ENCODE measurements around the gene EFNA4. TPM values are rescaled to one million over a fixed set of nuclear protein-coding genes. Genes with fewer than 3 reads are reported as not detected.

EFNA4 gene
- total RNA-seq, 1 experiment from 2014 or later, result 9.8 TPM

DNA sequence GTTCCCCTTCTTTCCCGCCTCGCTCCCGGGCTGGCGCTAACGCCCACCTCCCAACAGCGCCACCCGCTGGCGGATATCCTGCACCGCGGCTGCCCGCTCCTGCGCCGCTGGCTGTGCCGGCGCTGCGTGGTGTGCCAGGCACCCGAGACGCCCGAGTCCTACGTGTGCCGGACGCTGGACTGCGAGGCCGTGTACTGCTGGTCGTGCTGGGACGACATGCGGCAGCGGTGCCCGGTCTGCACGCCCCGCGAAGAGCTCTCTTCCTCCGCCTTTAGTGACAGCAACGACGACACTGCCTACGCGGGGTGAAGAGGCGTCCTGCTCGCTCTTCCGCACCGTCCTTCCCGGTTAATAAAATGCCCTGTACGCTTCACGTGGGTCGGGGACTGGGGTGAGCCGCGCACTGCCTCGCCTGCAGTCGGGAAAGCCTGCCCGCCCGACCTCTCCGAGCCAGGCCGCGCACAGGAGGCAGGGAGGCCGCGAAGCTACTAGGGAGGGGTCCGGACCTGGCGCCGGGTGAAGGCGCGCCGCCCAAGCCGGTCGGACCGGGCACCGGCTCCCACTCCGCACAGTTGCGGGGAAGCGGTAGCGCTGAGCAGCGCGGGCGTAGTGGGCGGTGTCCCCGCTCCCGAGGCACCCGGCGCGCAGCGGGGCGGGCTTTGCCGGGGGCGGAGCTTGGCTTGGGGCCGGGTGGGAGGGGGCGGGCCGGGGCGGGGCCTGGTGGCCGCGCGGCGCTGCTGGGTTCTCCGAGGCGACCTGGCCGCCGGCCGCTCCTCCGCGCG, 12.8 kb upstream of the EFNA4 start, which contains the start of gene ADAM15:
Gene ADAM15, plus strand, starts transcription at position 757 of the 782 bp plus-strand sequence. CDS start 71 bp downstream, outside the sequence.
- ChIA-PET RAD21 (ENCODE audit: low non-redundant PET in 1 of 2, low total read pairs in 2 of 2, uncharacterized antibody in 2 of 2, unreplicated experiment in 2 of 2) (interaction anchor here (0.6 to 0.9 kb wide), 2 partner anchors 34 to 95 kb away, joined by 3 to 4 read pairs; partner anchors contain the start of gene PBXIP1 (in 1 of the 2)), CTCF (interaction anchor here (0.7 to 1.6 kb wide), 22 partner anchors 9 to 381 kb away, joined by 3 to 14 read pairs (median 4); partner anchors contain the start of genes PBXIP1 and SHC1), POLR2A (interaction anchor here (1.1 to 1.2 kb wide), 2 partner anchors 119 to 122 kb away, joined by 3 read pairs; partner anchors contain the start of gene KRTCAP2)
- Histone ChIP-seq H3K4me1 (ENCODE audit: control insufficient read depth in 1 of 2, insufficient read depth in 2 of 2, low read length in 2 of 2) (peaks cover 13 to 41% of the 10 kb centered on the region in 2 experiments), H3K27ac (ENCODE audit: low read depth, low read length) (peak within 1 kb of the TSS; percentile 93), H3K4me2 (ENCODE audit: low read length) (peak within 1 kb of the TSS; percentile 100), H2AFZ (ENCODE audit: low read depth, low read length, poor library complexity, severe bottlenecking) (no peak within 1 kb of the TSS), H3K27me3 (ENCODE audit: insufficient read depth, low read length) (no peaks in the 10 kb centered on the region), H3K4me3 (replicated peaks in 1 of 2; ENCODE audit: low read depth in 1 of 2, low read length in 2 of 2) (peak within 1 kb of the TSS; percentile 90 to 94), H3K36me3 (ENCODE audit: control insufficient read depth in 1 of 2, insufficient read depth in 2 of 2, low read length in 2 of 2) (peaks cover 10 to 13% of the 10 kb centered on the region in 2 experiments; a peak in 3 of 4 replicates), H3K9ac (ENCODE audit: low read length) (peak within 1 kb of the TSS; percentile 90), H3K79me2 (ENCODE audit: insufficient read depth, low read length) (peaks cover 37% of the 10 kb centered on the region), H3K9me2 (ENCODE audit: insufficient read depth) (no peaks in the 10 kb centered on the region), H3K9me3 (ENCODE audit: control insufficient read depth in 1 of 2, insufficient read depth in 1 of 2, low read depth in 1 of 2, low read length in 2 of 2) (no peaks in the 10 kb centered on the region), H4K20me1 (ENCODE audit: insufficient read depth) (no peaks in the 10 kb centered on the region)
- no TSS peak for BruUV-seq (replicated peaks)
- peak in 2 of 3 experiments; percentile 93 to 94; a peak in 4 of 6 replicates for TF ChIP-seq CTCF (IDR thresholded peaks at IDR 0.05 in 2 of 3, conservative IDR thresholded peaks at IDR 0.05 in 1 of 3; ENCODE audit: borderline replicate concordance in 1 of 3, insufficient read depth in 1 of 3, low read depth in 2 of 3, low read length in 2 of 3)
- no peak for TF ChIP-seq ATF3 (IDR thresholded peaks at IDR 0.05)
- no peak for TF ChIP-seq TCF7L2 (IDR thresholded peaks at IDR 0.05; ENCODE audit: borderline replicate concordance, extremely low read depth, insufficient read depth, insufficient read length)
- peak; percentile 82 for TF ChIP-seq POLR2AphosphoS5 (IDR thresholded peaks at IDR 0.05; ENCODE audit: low read depth, low read length)
- intact Hi-C loops (cut with micrococcal nuclease), result loop anchor here (5.0 kb wide), 1 partner anchor 48 kb away; the partner anchor contains the start of gene ZBTB7B
- peak; percentile 78 for ATAC-seq
- DNase-seq (ENCODE audit: low read depth, low spot score), result peak; percentile 54
